H1 (cell line): Measurements from ENCODE around the gene DKKL1. TPM values are rescaled to one million over a fixed set of nuclear protein-coding genes. Genes with fewer than 3 reads are reported as not detected.

ENCODE experiments used
- polyA plus RNA-seq, 7 experiments: library from polyadenylated mRNA; depleted of rRNA in 3 of 7; stranded (reverse) in 5 of 7; unstranded in 2 of 7; fragments of >200 nt in 5 of 7; fragments of 200-250 nt in 2 of 7; gene quantifications; 1 replicate in 5 of 7; 2 replicates in 1 of 7; 4 replicates in 1 of 7; pipeline versions ENCODE4 v1.2.1 to v1.2.3, GENCODE V29; 2011 to 2013; ENCODE audit warnings: missing spikeins in 2 of 7, mixed read lengths in 2 of 7
- total RNA-seq: library from RNA; stranded (reverse); fragmentation: NEBNext Ultra II Directional; extraction: Animal tissue kit (Norgen Biotek cat#: 25700); gene quantifications from 2 replicates; pipeline ENCODE4 v1.2.1, GENCODE V29; 2021
- TF ChIP-seq, protein P1 (sequence below): IDR thresholded peaks from 2 replicates; pipeline ENCODE4 v1.6.1; 2011; ENCODE audit warnings: low read length, improper control_type of control experiment

DKKL1 gene
- total and polyA plus RNA-seq, 2 of the 8 experiments (the other 6 are each of a cell fraction or from before 2014, with no cell fraction given), result 2.6 to 6.8 TPM

DNA sequence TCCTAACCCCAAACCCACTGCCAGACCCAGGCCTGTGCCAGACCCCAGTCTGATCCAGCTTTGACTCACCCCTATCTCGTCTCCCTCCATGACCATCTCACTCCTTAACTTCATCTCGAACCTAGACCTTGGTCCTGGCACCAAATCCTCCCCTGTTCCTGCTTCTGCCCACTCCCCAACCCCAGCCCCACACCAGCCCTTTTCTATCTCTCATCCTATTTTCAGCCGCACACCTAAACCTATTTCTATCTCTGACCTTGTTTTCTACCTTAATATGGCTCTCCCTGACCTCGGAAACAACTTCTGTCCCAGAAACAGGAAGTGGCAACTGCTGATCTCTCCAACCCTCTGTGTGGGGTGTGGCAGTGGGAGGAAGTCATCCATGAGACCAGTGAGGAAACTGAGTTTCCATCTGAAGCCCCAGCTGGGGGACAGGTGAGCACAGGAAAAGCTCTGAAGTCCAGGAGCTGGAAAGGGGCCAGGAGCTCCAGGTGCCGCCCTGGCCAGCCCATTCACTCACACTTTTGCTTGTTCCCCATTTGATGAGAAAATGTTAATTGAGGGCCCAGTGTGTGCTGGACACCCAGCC is 45.9 kb downstream of the DKKL1 start (continued):
- TF ChIP-seq, protein P1, sequence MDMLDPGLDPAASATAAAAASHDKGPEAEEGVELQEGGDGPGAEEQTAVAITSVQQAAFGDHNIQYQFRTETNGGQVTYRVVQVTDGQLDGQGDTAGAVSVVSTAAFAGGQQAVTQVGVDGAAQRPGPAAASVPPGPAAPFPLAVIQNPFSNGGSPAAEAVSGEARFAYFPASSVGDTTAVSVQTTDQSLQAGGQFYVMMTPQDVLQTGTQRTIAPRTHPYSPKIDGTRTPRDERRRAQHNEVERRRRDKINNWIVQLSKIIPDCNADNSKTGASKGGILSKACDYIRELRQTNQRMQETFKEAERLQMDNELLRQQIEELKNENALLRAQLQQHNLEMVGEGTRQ, result no peak
- TF ChIP-seq, all 59 proteins: peak for 0
